ACC112 (cell line): ENCODE data around the gene S1PR4.

Experiments
- H2AFZ ChIP-seq: fragments of 200-600 bp; sonication (generic); one replicate; pipeline ENCODE4 v1.6.0; 2017; ENCODE audit warnings: antibody characterized with exemption, low read length; ENCODE audit not compliant: unreplicated experiment
- H3K27ac ChIP-seq: fragments of 200-600 bp; sonication (generic); 2 replicates; pipeline ENCODE4 v1.5.1; 2014; ENCODE audit warnings: low read depth, mild to moderate bottlenecking, antibody characterized with exemption, low read length, moderate library complexity
- H3K27me3 ChIP-seq: fragments of 200-600 bp; sonication (generic); 2 replicates; pipeline ENCODE4 v1.6.1; 2014; ENCODE audit warnings: mild to moderate bottlenecking, antibody characterized with exemption, low read length, moderate library complexity, mixed read lengths; ENCODE audit not compliant: insufficient read depth
- H3K36me3 ChIP-seq: fragments of 200-600 bp; sonication (generic); 2 replicates; pipeline ENCODE4 v1.6.1; 2016; ENCODE audit warnings: mild to moderate bottlenecking, antibody characterized with exemption, low read length, moderate library complexity, mixed read lengths; ENCODE audit not compliant: insufficient read depth
- H3K4me1 ChIP-seq: fragments of 200-600 bp; sonication (generic); one replicate; pipeline ENCODE4 v1.6.1; 2016; ENCODE audit warnings: low read length, mixed read lengths; ENCODE audit not compliant: insufficient read depth, unreplicated experiment, control insufficient read depth
- H3K4me3 ChIP-seq: fragments of 200-600 bp; sonication (generic); 2 replicates; pipeline ENCODE4 v1.5.1; 2014; ENCODE audit warnings: mild to moderate bottlenecking, low read depth, low read length
- H3K79me2 ChIP-seq: fragments of 200-600 bp; sonication (generic); one replicate; pipeline ENCODE4 v1.6.0; 2016; ENCODE audit warnings: low read length; ENCODE audit not compliant: control insufficient read depth, unreplicated experiment, insufficient read depth

The S1PR4 gene

DNA sequence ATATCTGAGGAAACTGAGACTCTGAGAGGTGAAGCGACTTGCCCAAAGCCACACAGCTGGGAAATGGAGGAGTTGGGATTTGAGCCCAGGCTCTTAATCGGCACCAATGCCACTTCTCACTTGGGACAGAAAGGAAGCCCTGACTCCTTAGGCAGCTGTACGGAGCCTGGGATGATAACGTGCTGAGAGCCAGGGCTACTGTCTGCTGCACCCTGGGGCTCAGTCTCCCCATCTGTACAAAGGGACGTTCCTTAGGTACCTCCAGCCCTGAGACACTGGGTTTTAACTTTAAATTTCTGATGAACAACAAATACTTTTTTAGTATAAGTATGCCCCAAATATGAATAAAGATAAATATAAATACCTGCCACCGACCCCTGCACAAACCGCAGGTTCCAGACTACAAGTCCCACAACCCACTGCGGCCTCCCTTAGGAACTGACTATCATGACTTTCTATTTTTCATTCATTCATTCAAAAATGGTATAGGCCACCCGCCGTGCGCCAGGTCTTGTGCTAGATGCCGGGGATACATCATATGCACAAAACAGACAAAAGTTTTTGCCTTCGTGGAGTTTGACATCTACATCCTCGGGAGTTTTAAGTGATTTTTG, 6.4 kb downstream of the S1PR4 start:
- Histone ChIP-seq H2AFZ (peak overlapping the region; percentile 99), H3K79me2 (peaks cover 42% of the 10 kb centered on the region), H3K36me3 (no peaks in the 10 kb centered on the region), H3K4me3 (peak overlapping the region; percentile 98), H3K4me1 (peaks cover 9% of the 10 kb centered on the region), H3K27ac (peak overlapping the region; percentile 79), H3K27me3 (no peaks in the 10 kb centered on the region)

DNA sequence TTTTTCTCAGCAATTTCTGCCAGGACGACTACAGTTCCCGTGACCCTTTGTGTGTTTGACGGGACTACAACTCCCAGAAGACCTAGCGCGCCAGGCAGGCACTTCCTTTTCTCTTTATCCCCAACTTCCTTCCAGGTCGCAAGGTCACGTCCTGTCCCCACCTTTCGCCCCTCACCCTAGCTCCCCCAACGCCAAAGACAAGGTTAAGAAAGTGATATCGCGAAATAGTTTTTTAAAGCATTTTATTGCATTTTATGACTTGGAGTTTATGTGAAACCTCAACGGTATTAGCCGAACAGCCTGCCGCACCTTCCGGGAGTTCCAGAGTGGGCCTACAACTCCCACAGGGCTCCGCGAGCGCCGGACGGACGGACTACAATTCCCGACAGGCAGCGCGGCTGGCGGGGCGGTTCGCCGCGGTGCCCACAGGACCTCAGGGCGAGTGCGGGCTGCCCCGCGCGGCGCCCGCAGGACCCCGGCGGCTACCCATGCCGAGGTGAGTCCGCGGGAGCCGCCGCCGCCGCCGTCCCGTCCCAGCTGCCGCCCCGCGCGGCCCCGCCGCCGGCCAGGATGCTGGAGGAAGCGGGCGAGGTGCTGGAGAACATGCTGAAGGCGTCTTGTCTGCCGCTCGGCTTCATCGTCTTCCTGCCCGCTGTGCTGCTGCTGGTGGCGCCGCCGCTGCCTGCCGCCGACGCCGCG, 7.0 kb downstream of the S1PR4 start, which contains the start of gene NCLN:
Gene NCLN (plus strand): TSS at position 470 of the 699 bp plus-strand sequence. CDS start 101 bp downstream, at position 571.
- H3K27ac ChIP-seq = peak within 1 kb of the TSS; percentile 79

DNA sequence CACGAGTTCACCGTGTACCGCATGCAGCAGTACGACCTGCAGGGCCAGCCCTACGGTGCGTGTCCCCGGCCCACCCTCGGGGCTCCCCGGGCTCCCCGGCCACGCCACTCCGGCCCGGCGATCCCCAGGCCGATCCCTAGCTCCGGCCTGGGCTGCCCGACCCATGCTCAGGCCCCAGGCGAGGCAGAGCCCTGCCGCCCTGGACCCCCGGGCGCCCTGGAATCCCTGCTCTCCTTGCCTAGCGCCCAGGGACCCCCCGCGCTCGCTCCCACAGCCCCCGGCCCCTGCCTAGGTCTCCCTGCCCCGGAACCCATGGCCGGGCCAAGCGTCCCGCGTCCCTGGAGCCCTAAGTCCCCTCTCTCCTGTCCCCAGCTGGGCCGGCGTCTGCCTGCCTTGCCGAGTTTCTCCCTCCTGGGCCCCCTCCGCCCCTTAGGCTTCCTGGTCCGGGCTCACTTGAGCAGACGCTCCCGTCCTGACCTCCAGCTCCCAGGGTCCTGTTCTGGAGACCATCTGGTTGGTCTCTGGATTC, 7.7 kb downstream of the S1PR4 start:
- H3K4me1 ChIP-seq = peaks cover 9% of the 10 kb centered on the region
- peak overlapping the region; percentile 34; the same call in 1 of the 2 replicates for H3K27ac ChIP-seq
- H2AFZ ChIP-seq = peak overlapping the region; percentile 50
- H3K36me3 ChIP-seq = no peaks in the 10 kb centered on the region
- H3K4me3 ChIP-seq = peak overlapping the region; percentile 98
- H3K27me3 ChIP-seq = no peaks in the 10 kb centered on the region
- peaks cover 54% of the 10 kb centered on the region for H3K79me2 ChIP-seq

More for the DNA sequence above, 7.0 kb downstream of the S1PR4 start, which contains the start of gene NCLN:
- no peaks in the 10 kb centered on the region for H3K36me3 ChIP-seq
- H2AFZ ChIP-seq = peak within 1 kb of the TSS; percentile 99
- peak within 1 kb of the TSS; percentile 98 for H3K4me3 ChIP-seq
- no peaks in the 10 kb centered on the region for H3K27me3 ChIP-seq
- H3K4me1 ChIP-seq = peaks cover 9% of the 10 kb centered on the region
- peaks cover 48% of the 10 kb centered on the region for H3K79me2 ChIP-seq

DNA sequence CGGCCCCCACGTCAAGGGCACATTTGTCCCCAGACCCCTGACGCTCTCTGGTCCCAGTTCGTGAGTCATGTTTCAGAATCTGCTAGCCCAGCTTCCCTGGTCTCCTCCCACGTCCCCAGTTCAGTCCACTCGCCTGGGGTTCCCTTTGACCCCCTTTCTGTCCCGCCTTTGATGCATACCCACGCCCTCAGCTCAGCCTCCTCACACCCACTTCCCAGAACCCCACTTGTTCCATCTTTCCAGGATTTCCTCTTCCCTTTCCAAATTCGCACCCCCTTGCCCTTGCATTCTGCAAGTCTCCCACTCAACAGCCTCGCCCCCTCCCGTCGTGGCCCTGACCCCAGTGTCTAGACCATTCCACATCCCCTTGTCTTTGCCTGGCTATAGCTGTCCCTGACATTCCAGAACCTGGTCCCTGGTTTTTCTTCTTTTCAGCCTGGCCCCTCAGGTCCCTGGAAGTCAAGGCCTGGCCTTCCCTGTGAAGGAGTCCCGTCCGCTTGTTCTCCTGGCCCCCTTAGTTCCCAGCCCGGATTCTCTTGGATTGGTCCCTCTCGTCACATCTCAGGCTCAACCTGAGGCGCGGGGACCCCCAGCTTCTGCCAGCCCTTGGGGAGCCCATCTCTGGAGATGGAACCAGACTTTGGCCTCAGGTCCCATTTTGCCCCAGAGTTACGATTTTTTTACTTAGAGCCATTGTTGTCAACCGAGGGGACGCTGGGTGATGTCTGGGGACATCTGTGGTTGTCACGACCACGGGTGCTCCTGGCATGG, 8.5 kb downstream of the S1PR4 start:
- peaks cover 9% of the 10 kb centered on the region for H3K4me1 ChIP-seq
- H3K27me3 ChIP-seq = no peaks in the 10 kb centered on the region
- no peaks in the 10 kb centered on the region for H3K36me3 ChIP-seq
- no peak overlapping the region for H2AFZ ChIP-seq
- H3K4me3 ChIP-seq = peak overlapping the region; percentile 98
- no peak overlapping the region for H3K27ac ChIP-seq
- H3K79me2 ChIP-seq = peaks cover 59% of the 10 kb centered on the region

DNA sequence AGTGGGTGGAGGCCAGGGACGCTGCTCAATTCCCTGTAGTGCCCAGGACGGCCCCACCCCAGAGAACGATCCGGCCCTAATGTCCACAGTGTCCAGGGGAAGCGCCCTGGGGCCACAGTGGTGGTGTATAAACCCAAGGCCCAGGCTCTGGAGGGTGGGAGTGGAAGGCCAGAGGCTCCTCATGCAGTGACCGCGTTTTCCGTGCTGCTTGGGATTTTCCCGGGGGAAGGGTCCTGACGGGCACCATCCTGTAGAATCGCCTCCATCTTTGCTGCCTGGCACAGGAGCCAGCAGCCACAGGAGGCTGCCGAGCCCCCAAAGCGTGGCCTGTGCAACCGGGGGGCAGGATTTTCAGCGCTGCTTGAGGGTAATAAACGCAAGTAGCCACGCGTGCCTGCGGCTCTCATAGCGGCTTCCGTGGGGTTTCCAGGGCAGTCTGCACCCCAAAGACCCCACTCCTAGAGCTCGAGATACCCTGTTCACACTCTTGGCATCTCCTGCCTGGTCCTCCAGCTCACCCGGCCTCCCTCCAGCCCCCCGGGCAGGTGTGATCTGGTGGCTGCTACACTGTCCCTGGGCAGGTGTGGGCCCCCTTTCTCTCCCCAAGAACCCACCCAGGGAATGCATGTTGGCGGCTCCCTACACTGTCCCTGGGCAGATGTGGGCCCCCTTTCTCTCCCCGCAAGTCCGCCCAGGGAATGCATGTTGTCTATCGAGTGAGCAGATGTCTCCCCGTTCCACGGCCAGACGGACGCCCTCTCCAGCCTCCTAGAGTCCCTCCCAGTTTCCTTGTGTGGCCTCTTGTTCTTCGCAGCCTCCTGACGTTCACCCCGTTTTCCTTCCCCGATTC, 9.3 kb downstream of the S1PR4 start:
- Histone ChIP-seq H3K79me2 (peaks cover 59% of the 10 kb centered on the region), H3K27ac (no peak overlapping the region), H3K4me1 (peaks cover 9% of the 10 kb centered on the region), H3K27me3 (no peaks in the 10 kb centered on the region), H2AFZ (no peak overlapping the region), H3K4me3 (peak overlapping the region; percentile 98; the same call in 1 of the 2 replicates), H3K36me3 (no peaks in the 10 kb centered on the region)

DNA sequence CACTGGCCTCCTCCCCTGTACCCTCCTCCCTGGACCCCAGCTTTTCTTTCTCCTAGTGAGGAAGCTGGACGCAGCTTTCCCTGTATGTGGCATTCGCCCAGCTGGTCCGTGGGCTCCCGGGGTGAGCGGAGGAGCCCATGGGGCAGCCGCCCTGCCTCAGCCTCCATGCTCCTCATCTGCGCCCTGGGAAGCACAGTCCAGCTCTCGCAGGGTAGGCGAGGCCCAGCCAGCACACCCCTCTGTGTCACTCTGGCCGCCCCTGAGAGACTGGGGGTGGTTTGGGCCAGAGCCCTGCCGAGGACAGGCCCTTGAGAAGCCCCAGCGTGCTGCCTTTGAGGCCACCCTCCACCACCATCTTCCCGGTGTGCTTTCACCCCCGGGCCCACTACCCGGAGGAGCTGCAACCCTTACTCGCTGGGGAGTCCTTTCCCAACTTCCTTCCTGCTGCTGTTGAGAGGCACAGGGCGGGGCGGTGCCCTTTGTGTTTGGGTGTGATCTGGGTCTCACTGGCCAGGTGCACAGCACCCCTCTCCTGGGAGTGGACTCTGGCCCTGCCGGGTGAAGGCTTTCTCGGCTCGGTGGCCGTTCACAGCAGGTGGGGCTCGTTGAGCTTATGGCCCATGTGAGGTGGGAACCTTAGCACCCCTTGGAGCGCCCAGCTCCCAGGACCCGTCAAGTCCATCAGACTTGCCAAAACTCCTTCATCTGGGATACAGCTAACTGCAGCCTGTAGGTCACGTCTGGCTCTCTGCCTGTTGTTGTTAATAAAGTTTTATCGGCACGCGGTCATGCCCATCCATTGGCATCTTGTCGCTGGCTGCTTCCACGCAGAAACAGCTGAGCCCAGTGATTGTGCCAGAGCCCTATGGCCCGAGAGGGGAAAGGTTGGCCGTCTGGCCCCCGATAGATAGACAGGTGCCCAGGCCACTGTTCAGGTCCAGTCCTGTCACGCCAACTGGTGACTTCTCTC, 10.3 kb downstream of the S1PR4 start:
- Histone ChIP-seq H3K79me2 (peaks cover 59% of the 10 kb centered on the region), H3K36me3 (no peaks in the 10 kb centered on the region), H3K4me3 (no peak overlapping the region), H3K27me3 (no peaks in the 10 kb centered on the region), H3K27ac (no peak overlapping the region), H2AFZ (no peak overlapping the region), H3K4me1 (peaks cover 9% of the 10 kb centered on the region)

DNA sequence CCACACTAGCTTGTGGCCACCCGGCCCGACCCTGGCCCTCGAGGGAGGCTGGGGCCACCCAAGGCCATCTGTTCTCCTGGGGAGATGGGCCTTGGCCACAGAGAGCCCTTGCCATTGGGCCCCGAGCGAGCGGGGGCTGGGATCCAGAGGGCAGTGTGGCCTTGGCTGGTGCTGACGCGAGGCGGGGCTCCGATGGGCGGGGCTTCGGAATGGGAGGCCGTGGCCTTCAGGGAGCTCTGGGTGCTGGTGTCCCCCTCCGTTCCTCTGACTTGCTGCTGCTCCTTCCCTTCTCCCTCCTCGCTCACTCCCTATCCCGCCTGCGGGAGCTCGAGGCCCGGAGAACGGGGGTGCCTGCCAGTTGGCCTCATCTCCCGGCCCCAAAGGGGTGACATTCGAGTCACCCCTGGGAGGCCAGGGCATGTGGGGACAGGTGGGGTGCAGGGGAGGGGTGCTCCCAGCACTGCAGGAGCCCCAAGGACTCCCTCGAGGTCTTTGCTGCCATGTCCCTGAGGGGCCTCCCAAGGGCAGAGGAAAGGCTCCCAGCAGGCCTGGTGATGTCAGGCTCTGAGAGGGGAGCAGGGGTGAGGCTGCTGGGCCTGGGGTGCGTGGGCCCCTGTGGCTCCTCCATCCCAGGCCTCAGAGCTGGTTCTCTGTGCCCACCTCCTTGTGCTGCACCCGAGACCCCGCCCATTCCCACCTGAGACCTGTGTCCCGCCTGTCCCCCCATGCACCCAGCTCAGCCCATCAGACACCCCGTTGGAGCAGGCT, 11.3 kb downstream of the S1PR4 start:
- H3K36me3 ChIP-seq = no peaks in the 10 kb centered on the region
- H2AFZ ChIP-seq = no peak overlapping the region
- peaks cover 59% of the 10 kb centered on the region for H3K79me2 ChIP-seq
- H3K27me3 ChIP-seq = no peaks in the 10 kb centered on the region
- H3K27ac ChIP-seq = no peak overlapping the region
- no peak overlapping the region for H3K4me3 ChIP-seq
- H3K4me1 ChIP-seq = peaks cover 9% of the 10 kb centered on the region

DNA sequence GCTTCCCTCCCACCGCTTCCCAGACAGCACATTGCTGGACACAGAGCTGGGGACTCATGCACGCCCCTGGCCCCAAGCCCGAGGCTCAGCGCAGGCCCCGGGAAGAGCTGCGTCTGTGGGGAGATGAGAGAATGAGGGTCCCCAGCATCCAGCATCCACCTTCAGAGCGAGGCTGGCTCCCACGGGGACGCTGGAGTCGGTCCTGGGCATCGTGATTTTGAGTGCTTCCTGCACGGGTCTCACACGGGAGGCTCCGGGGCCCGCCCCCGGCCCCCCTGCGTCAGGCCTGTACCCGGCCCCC, 11.9 kb downstream of the S1PR4 start:
- Histone ChIP-seq H3K27ac (no peak overlapping the region), H3K27me3 (no peaks in the 10 kb centered on the region), H2AFZ (no peak overlapping the region), H3K36me3 (no peaks in the 10 kb centered on the region), H3K4me3 (no peak overlapping the region), H3K79me2 (peaks cover 59% of the 10 kb centered on the region), H3K4me1 (peaks cover 9% of the 10 kb centered on the region)
